ENCODE data around the gene TRAPPC2L.
"Not testable (repeated sequence)": the region's sequence is repeated elsewhere in the genome, so short reads cannot be mapped to it uniquely, and the experiment has no call there.

Gene TRAPPC2L

DNA sequence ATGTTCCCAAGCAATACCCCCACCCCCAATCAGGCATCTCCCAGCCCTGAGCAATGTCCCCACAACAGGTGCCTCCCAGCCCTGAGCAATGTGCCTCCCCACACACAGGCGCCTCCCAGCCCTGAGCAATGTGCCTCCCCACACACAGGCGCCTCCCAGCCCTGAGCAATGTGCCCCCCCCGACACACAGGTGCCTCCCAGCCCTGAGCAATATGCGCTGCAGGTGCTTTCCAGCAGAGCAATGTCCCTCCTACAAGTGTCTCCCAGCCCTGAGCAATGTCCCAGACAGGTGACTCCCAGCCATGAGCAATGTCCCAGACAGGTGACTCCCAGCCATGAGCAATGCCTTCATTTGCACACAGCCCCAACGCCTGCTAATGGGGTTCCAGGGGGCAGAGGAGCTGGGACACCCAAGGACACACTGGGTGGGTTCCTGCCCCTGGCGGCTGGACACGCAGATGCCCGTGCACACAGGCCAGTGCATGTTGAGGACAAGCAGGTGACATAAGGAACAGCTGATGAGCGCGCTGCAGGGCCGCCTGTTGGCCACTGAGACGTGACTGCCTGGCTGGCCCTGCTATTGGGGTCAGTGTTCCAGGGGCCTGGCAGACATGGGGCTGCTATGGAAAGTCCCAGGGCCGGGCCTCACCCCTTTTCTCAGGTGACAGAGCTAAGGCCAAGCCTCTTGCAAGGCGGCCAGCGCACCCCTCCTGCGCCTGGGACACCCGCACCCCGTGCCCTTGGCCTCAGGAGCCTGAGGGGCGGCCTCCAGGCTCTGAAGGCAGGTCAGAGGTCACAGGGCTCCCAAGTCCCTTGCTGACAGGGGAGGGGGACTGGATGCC, 36.4 kb downstream of the TRAPPC2L start:
- Histone ChIP-seq H3K9me3 (replicated peaks; ENCODE audit: insufficient read depth, low read length) (no peaks in the 10 kb centered on the region), H3K27me3 (replicated peaks; ENCODE audit: insufficient read depth, low read length) (no peaks in the 10 kb centered on the region), H3K36me3 (replicated peaks; ENCODE audit: insufficient read depth, low read length) (no peaks in the 10 kb centered on the region), H3K4me1 (ENCODE audit: low read length) (no peaks in the 10 kb centered on the region), H2AFZ (ENCODE audit: low read length) (no peak overlapping the region), H4K20me1 (ENCODE audit: insufficient read depth, low read length) (no peaks in the 10 kb centered on the region), H3F3A (ENCODE audit: insufficient read depth, low read length) (no peaks in the 10 kb centered on the region), H3K4me3 (ENCODE audit: low read length) (no peak overlapping the region), H3K9me2 (replicated peaks; ENCODE audit: insufficient read depth, low read length) (no peaks in the 10 kb centered on the region), H3K9ac (ENCODE audit: low read length) (no peak overlapping the region), H3K27ac (ENCODE audit: low read length) (no peak overlapping the region), H3K79me2 (ENCODE audit: low read length) (no peaks in the 10 kb centered on the region), H3K4me2 (ENCODE audit: low read depth, low read length) (no peak overlapping the region)
- TF ChIP-seq EZH2 (optimal IDR thresholded peaks at IDR 0.05; ENCODE audit: low read depth, low read length) (no peak), EZH2phosphoT487 (IDR thresholded peaks at IDR 0.05; ENCODE audit: low read length) (no peak)
- TF ChIP-seq, protein P1, sequence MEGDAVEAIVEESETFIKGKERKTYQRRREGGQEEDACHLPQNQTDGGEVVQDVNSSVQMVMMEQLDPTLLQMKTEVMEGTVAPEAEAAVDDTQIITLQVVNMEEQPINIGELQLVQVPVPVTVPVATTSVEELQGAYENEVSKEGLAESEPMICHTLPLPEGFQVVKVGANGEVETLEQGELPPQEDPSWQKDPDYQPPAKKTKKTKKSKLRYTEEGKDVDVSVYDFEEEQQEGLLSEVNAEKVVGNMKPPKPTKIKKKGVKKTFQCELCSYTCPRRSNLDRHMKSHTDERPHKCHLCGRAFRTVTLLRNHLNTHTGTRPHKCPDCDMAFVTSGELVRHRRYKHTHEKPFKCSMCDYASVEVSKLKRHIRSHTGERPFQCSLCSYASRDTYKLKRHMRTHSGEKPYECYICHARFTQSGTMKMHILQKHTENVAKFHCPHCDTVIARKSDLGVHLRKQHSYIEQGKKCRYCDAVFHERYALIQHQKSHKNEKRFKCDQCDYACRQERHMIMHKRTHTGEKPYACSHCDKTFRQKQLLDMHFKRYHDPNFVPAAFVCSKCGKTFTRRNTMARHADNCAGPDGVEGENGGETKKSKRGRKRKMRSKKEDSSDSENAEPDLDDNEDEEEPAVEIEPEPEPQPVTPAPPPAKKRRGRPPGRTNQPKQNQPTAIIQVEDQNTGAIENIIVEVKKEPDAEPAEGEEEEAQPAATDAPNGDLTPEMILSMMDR (IDR thresholded peaks at IDR 0.05; ENCODE audit: low read length) = no peak
- DNase-seq = no peak

DNA sequence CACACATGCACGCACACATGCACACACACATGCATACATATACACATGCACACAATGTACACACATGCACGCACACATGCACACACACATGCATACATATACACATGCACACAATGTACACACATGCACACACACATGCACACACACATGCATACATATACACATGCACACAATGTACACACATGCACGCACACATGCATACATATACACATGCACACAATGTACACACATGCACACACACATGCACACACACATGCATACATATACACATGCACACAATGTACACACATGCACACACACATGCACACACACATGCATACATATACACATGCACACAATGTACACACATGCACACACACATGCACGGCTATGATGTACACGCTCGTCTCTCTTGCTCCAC, 37.3 kb downstream of the TRAPPC2L start:
- H3K27me3 ChIP-seq (replicated peaks; ENCODE audit: insufficient read depth, low read length); H3K27ac ChIP-seq (ENCODE audit: low read length); H3K9me2 ChIP-seq (replicated peaks; ENCODE audit: insufficient read depth, low read length); H3K4me1 ChIP-seq (ENCODE audit: low read length); H3F3A ChIP-seq (ENCODE audit: insufficient read depth, low read length); H3K4me2 ChIP-seq (ENCODE audit: low read depth, low read length); H3K79me2 ChIP-seq (ENCODE audit: low read length); H4K20me1 ChIP-seq (ENCODE audit: insufficient read depth, low read length); H3K9ac ChIP-seq (ENCODE audit: low read length); H3K36me3 ChIP-seq (replicated peaks; ENCODE audit: insufficient read depth, low read length); H3K9me3 ChIP-seq (replicated peaks; ENCODE audit: insufficient read depth, low read length); H3K4me3 ChIP-seq (ENCODE audit: low read length); H2AFZ ChIP-seq (ENCODE audit: low read length); DNase-seq: not testable (repeated sequence)

DNA sequence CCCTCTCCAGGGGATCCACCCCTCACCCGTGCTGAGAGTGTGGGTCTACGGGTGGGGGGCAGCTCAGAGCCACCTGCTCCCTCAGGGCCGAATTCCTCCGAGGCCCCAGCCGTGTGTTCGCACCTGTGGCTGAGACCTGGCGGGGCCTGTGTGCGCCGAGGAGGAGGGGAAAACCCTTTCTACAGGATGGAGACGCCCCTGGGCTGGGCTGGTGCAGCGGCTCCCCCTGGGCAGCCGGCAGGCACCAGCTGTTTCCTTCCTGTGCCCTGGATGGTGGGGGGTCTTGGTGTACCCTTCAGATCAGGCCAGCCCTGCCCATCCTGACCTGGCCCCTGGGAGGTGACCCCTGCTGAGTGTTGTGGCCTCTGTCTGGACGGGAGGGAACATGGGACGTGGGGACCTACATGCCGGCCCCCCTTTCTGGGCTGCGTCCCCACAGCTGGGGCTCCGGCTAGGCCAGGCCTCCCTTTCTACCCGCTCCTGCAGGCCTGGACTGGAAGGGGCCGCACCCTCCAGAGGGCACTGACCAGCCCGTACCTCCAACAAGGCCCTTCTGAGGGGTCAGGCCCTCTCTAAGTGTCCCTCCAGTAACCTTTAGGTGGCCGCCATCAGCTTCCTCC, 37.9 kb downstream of the TRAPPC2L start:
- Histone ChIP-seq H3K4me2 (ENCODE audit: low read depth, low read length) (no peak overlapping the region), H3K9me2 (replicated peaks; ENCODE audit: insufficient read depth, low read length) (no peaks in the 10 kb centered on the region), H4K20me1 (ENCODE audit: insufficient read depth, low read length) (no peaks in the 10 kb centered on the region), H3F3A (ENCODE audit: insufficient read depth, low read length) (no peaks in the 10 kb centered on the region), H3K36me3 (replicated peaks; ENCODE audit: insufficient read depth, low read length) (no peaks in the 10 kb centered on the region), H3K9me3 (replicated peaks; ENCODE audit: insufficient read depth, low read length) (no peaks in the 10 kb centered on the region), H3K9ac (ENCODE audit: low read length) (no peak overlapping the region), H3K79me2 (ENCODE audit: low read length) (no peaks in the 10 kb centered on the region), H3K27ac (ENCODE audit: low read length) (no peak overlapping the region), H3K4me1 (ENCODE audit: low read length) (no peaks in the 10 kb centered on the region), H2AFZ (ENCODE audit: low read length) (no peak overlapping the region), H3K27me3 (replicated peaks; ENCODE audit: insufficient read depth, low read length) (no peaks in the 10 kb centered on the region), H3K4me3 (ENCODE audit: low read length) (no peak overlapping the region)
- no peak for DNase-seq
- TF ChIP-seq EZH2phosphoT487 (IDR thresholded peaks at IDR 0.05; ENCODE audit: low read length) (no peak), EZH2 (optimal IDR thresholded peaks at IDR 0.05; ENCODE audit: low read depth, low read length) (no peak)
- TF ChIP-seq, protein P1 (IDR thresholded peaks at IDR 0.05; ENCODE audit: low read length) = no peak

DNA sequence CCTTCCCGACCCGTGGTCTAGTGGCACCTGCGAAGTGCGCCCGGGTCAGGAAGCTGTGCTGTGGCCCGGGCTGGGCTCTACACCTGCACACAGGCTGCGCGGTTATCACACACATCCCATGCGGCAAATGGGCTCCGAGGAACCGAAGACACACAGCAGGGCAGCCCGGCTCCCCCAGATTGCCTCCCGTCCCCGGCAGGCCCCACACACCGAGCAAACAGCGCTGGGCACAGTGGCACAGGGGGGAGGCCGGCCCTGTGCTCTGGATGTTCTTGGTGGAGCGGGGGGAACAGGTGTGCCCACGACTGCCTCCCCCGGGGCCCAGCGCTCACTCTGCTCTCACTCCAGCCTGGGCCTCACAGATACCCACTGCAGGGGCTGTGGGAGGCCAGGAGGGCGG, 38.4 kb downstream of the TRAPPC2L start:
- Histone ChIP-seq H3K4me3 (ENCODE audit: low read length) (no peak overlapping the region), H3K79me2 (ENCODE audit: low read length) (no peaks in the 10 kb centered on the region), H3F3A (ENCODE audit: insufficient read depth, low read length) (no peaks in the 10 kb centered on the region), H3K27ac (ENCODE audit: low read length) (no peak overlapping the region), H3K4me2 (ENCODE audit: low read depth, low read length) (no peak overlapping the region), H3K9me3 (replicated peaks; ENCODE audit: insufficient read depth, low read length) (no peaks in the 10 kb centered on the region), H3K27me3 (replicated peaks; ENCODE audit: insufficient read depth, low read length) (no peaks in the 10 kb centered on the region), H3K4me1 (ENCODE audit: low read length) (no peaks in the 10 kb centered on the region), H3K36me3 (replicated peaks; ENCODE audit: insufficient read depth, low read length) (no peaks in the 10 kb centered on the region), H2AFZ (ENCODE audit: low read length) (no peak overlapping the region), H4K20me1 (ENCODE audit: insufficient read depth, low read length) (no peaks in the 10 kb centered on the region), H3K9me2 (replicated peaks; ENCODE audit: insufficient read depth, low read length) (no peaks in the 10 kb centered on the region), H3K9ac (ENCODE audit: low read length) (no peak overlapping the region)
- DNase-seq = no peak
- TF ChIP-seq, protein P1 (IDR thresholded peaks at IDR 0.05; ENCODE audit: low read length) = no peak
